Measurements from ENCODE around the gene CELF3. TPM values are rescaled to one million over a fixed set of nuclear protein-coding genes. Genes with fewer than 3 reads are reported as not detected.

Gene CELF3
- total RNA-seq, 1 experiment from 2014 or later = 0.27 TPM

- DNase-seq = no peak
- H3K4me1 ChIP-seq = peaks cover 3% of the 10 kb centered on the region; the same call in 1 of the 2 replicates
- no peaks in the 10 kb centered on the region for H3K9me3 ChIP-seq
- no TSS peak for BruUV-seq (replicated peaks)
- no peaks in the 10 kb centered on the region for H3K36me3 ChIP-seq (ENCODE audit: control insufficient read depth, insufficient read depth, low read length)
- CTCF ChIA-PET = no interaction called here
- H3K27me3 ChIP-seq (replicated peaks; ENCODE audit: control insufficient read depth, insufficient read depth, low read length) = no peaks in the 10 kb centered on the region
- H3K4me3 ChIP-seq (ENCODE audit: low read depth, low read length) = no peak overlapping the region
- peaks cover 13% of the 10 kb centered on the region for H3K36me3 Mint-ChIP-seq (ENCODE audit: insufficient read depth, unreplicated experiment)
- no peak overlapping the region for H3K27ac Mint-ChIP-seq (ENCODE audit: unreplicated experiment)
- no peak overlapping the region for H3K4me3 Mint-ChIP-seq (ENCODE audit: unreplicated experiment)
- intact Hi-C loops (cut with micrococcal nuclease; ENCODE audit: unreplicated experiment) = no loop called here
- H3K9me3 Mint-ChIP-seq (ENCODE audit: unreplicated experiment) = no peaks in the 10 kb centered on the region
- no peak for TF ChIP-seq CTCF (IDR thresholded peaks at IDR 0.05; ENCODE audit: insufficient read depth in 1 of 2, low read depth in 1 of 2, low read length in 1 of 2, severe bottlenecking in 1 of 2, unreplicated experiment in 1 of 2)
- POLR2A ChIA-PET = no interaction called here
- peaks cover 4% of the 10 kb centered on the region for H3K4me1 Mint-ChIP-seq (ENCODE audit: low read depth, unreplicated experiment)
- no peaks in the 10 kb centered on the region for H3K27me3 Mint-ChIP-seq (ENCODE audit: insufficient read depth, unreplicated experiment)
Observed at GRCh38 chr1:151701515-151701914, 15.1 kb downstream of the CELF3 start.

- Histone ChIP-seq H3K9me3 (no peaks in the 10 kb centered on the region), H3K27me3 (replicated peaks; ENCODE audit: control insufficient read depth, insufficient read depth, low read length) (no peaks in the 10 kb centered on the region), H3K4me3 (ENCODE audit: low read depth, low read length) (no peak overlapping the region), H3K36me3 (ENCODE audit: control insufficient read depth, insufficient read depth, low read length) (no peaks in the 10 kb centered on the region; the same call in 1 of the 2 replicates), H3K4me1 (no peaks in the 10 kb centered on the region)
- CTCF ChIA-PET = interaction anchor here (0.6 to 1.2 kb wide), 5 partner anchors 21 to 153 kb away, joined by 4 to 14 read pairs (median 4); partner anchors contain the start of genes C2CD4D and TUFT1
- TF ChIP-seq CTCF (IDR thresholded peaks at IDR 0.05; ENCODE audit: insufficient read depth in 1 of 2, low read depth in 1 of 2, low read length in 1 of 2, severe bottlenecking in 1 of 2, unreplicated experiment in 1 of 2) = peak; percentile 60 to 90
- peak in 1 of 2 experiments; percentile 54 for DNase-seq
- H3K27ac Mint-ChIP-seq (ENCODE audit: unreplicated experiment) = no peak overlapping the region
- no TSS peak for BruUV-seq (replicated peaks)
- no peaks in the 10 kb centered on the region for H3K9me3 Mint-ChIP-seq (ENCODE audit: unreplicated experiment)
- H3K36me3 Mint-ChIP-seq (ENCODE audit: insufficient read depth, unreplicated experiment) = peaks cover 38% of the 10 kb centered on the region
- intact Hi-C loops (cut with micrococcal nuclease; ENCODE audit: unreplicated experiment) = loop anchor here (1.0 to 5.0 kb wide), 3 partner anchors 42 to 143 kb away; no protein-coding TSS in a partner anchor
- no peak overlapping the region for H3K4me3 Mint-ChIP-seq (ENCODE audit: unreplicated experiment)
- POLR2A ChIA-PET = no interaction called here
- no peaks in the 10 kb centered on the region for H3K27me3 Mint-ChIP-seq (ENCODE audit: insufficient read depth, unreplicated experiment)
- no peaks in the 10 kb centered on the region for H3K4me1 Mint-ChIP-seq (ENCODE audit: low read depth, unreplicated experiment)
Observed at GRCh38 chr1:151693057-151693651, 23.4 kb downstream of the CELF3 start.

- H3K27me3 Mint-ChIP-seq (ENCODE audit: insufficient read depth, unreplicated experiment) = no peaks in the 10 kb centered on the region
- H3K9me3 Mint-ChIP-seq (ENCODE audit: unreplicated experiment) = no peaks in the 10 kb centered on the region
- H3K36me3 ChIP-seq (ENCODE audit: control insufficient read depth, insufficient read depth, low read length) = no peaks in the 10 kb centered on the region; the same call in 1 of the 2 replicates
- no peak for DNase-seq
- intact Hi-C loops (cut with micrococcal nuclease; ENCODE audit: unreplicated experiment) = loop anchor here (5.0 kb wide), 1 partner anchor 100 kb away; no protein-coding TSS in a partner anchor
- no peaks in the 10 kb centered on the region for H3K9me3 ChIP-seq
- BruUV-seq (replicated peaks) = no TSS peak
- ChIA-PET POLR2A (no interaction called here), CTCF (interaction anchor here (0.6 kb wide), 1 partner anchor 254 kb away, joined by 6 read pairs; no protein-coding TSS in a partner anchor)
- peaks cover 46% of the 10 kb centered on the region for H3K36me3 Mint-ChIP-seq (ENCODE audit: insufficient read depth, unreplicated experiment)
- H3K4me3 ChIP-seq (ENCODE audit: low read depth, low read length) = no peak overlapping the region
- no peaks in the 10 kb centered on the region for H3K4me1 ChIP-seq
- H3K27ac Mint-ChIP-seq (ENCODE audit: unreplicated experiment) = no peak overlapping the region
- no peaks in the 10 kb centered on the region for H3K4me1 Mint-ChIP-seq (ENCODE audit: low read depth, unreplicated experiment)
- H3K4me3 Mint-ChIP-seq (ENCODE audit: unreplicated experiment) = no peak overlapping the region
- no peak for TF ChIP-seq CTCF (IDR thresholded peaks at IDR 0.05; ENCODE audit: insufficient read depth in 1 of 2, low read depth in 1 of 2, low read length in 1 of 2, severe bottlenecking in 1 of 2, unreplicated experiment in 1 of 2)
- H3K27me3 ChIP-seq (replicated peaks; ENCODE audit: control insufficient read depth, insufficient read depth, low read length) = no peaks in the 10 kb centered on the region
Observed at GRCh38 chr1:151692226-151692625, 24.4 kb downstream of the CELF3 start.
